ENCODE results near the gene ADCY6. TPM values are rescaled to one million over a fixed set of nuclear protein-coding genes. Genes with fewer than 3 reads are reported as not detected.

ADCY6 gene
- total RNA-seq, 1 experiment from 2014 or later: 31.1 TPM

DNA sequence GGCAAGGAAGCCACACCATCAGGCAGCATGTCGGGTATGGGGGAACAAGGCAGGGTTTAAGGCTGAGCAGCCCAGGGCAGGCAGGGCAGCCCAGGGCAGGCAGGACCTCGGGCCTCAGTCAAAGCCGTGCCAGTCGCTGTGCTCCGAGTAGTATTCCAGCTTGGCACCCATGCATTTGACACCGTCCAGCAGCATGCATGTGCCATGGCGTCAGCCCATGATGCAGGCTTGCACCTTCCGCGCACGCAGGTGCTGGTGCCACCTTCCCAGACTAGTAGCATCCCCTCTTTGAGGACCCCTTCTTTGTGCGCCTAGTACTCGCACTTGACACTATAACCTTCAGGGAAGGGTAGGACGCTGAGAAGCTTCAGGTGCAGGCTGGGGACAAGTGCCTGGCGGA is 11.6 kb upstream of the ADCY6 start:
- Histone ChIP-seq H3K9me3 (ENCODE audit: control insufficient read depth, low read depth, low read length) (no peaks in the 10 kb centered on the region), H3K23me2 (ENCODE audit: insufficient read length, low read depth, low read length, poor library complexity, severe bottlenecking) (no peaks in the 10 kb centered on the region), H4K20me1 (ENCODE audit: control insufficient read depth, insufficient read depth, insufficient read length) (no peaks in the 10 kb centered on the region), H2BK12ac (ENCODE audit: insufficient read length, low read depth, low read length) (no peak overlapping the region), H2BK20ac (ENCODE audit: low read depth, low read length, poor library complexity, severe bottlenecking) (no peak overlapping the region), H3K18ac (ENCODE audit: insufficient read length, low read depth, low read length) (no peak overlapping the region), H3K23ac (ENCODE audit: insufficient read length, low read depth, low read length) (no peak overlapping the region), H4K8ac (replicated peaks; ENCODE audit: insufficient read length, low read depth, low read length) (no peak overlapping the region), H2AK5ac (ENCODE audit: insufficient read length, low read length) (no peak overlapping the region), H2BK120ac (ENCODE audit: low read depth, low read length, poor library complexity, severe bottlenecking) (no peak overlapping the region), H3K4me2 (ENCODE audit: insufficient read depth, insufficient read length, low read length) (no peak overlapping the region), H3K56ac (ENCODE audit: insufficient read length, low read depth, low read length) (no peak overlapping the region), H2AFZ (ENCODE audit: low read length) (no peak overlapping the region), H3K4ac (ENCODE audit: low read depth, low read length) (no peak overlapping the region), H3K27ac (ENCODE audit: insufficient read length, low read depth, low read length) (no peak overlapping the region), H4K5ac (ENCODE audit: insufficient read length, low read depth, low read length) (no peak overlapping the region), H3K9ac (ENCODE audit: extremely low read depth, insufficient read length, low read length) (no peak overlapping the region), H3T11ph (ENCODE audit: low read length) (no peak overlapping the region), H3K27me3 (ENCODE audit: insufficient read depth, low read length) (no peaks in the 10 kb centered on the region; the same call in 1 of the 2 replicates), H2BK15ac (ENCODE audit: low read depth, low read length) (no peak overlapping the region), H4K91ac (ENCODE audit: insufficient read length, low read depth, low read length) (no peak overlapping the region), H2BK5ac (ENCODE audit: insufficient read length, low read length) (no peak overlapping the region), H3K4me1 (ENCODE audit: insufficient read depth, low read length) (no peaks in the 10 kb centered on the region), H3K14ac (ENCODE audit: insufficient read depth, low read length) (no peak overlapping the region), H3K79me1 (ENCODE audit: insufficient read depth, low read depth, low read length, poor library complexity, severe bottlenecking) (no peaks in the 10 kb centered on the region), H3K79me2 (ENCODE audit: insufficient read depth, low read length) (no peaks in the 10 kb centered on the region)
- TF ChIP-seq, protein P1, sequence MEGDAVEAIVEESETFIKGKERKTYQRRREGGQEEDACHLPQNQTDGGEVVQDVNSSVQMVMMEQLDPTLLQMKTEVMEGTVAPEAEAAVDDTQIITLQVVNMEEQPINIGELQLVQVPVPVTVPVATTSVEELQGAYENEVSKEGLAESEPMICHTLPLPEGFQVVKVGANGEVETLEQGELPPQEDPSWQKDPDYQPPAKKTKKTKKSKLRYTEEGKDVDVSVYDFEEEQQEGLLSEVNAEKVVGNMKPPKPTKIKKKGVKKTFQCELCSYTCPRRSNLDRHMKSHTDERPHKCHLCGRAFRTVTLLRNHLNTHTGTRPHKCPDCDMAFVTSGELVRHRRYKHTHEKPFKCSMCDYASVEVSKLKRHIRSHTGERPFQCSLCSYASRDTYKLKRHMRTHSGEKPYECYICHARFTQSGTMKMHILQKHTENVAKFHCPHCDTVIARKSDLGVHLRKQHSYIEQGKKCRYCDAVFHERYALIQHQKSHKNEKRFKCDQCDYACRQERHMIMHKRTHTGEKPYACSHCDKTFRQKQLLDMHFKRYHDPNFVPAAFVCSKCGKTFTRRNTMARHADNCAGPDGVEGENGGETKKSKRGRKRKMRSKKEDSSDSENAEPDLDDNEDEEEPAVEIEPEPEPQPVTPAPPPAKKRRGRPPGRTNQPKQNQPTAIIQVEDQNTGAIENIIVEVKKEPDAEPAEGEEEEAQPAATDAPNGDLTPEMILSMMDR (conservative IDR thresholded peaks at IDR 0.05): no peak
- Mint-ChIP-seq H3K27me3 (ENCODE audit: low read depth) (peaks cover 8% of the 10 kb centered on the region), H3K4me1 (peaks cover 8 to 9% of the 10 kb centered on the region in 2 experiments), H3K4me3 (no peak overlapping the region; a peak in 1 of 5 replicates), H3K9me3 (no peaks in the 10 kb centered on the region), H3K36me3 (ENCODE audit: insufficient read depth in 1 of 3, low read depth in 3 of 3) (no peaks in the 10 kb centered on the region), H3K27ac (no peak overlapping the region)
- DNase-seq: no peak
- no CpG with 5 or more reads among the region's 14 CpGs for WGBS (ENCODE audit: extremely low coverage, insufficient read length, low lambda C conversion rate)
